SK-N-SH (cell line): ENCODE measurements around the gene EPB41L1.

Source experiments
- CTCF ChIP-seq: fragments of 200-600 bp; sonication (generic); IDR thresholded peaks from 2 replicates; pipeline ENCODE4 v1.6.1; 2017; ENCODE audit warnings: antibody characterized with exemption, mild to moderate bottlenecking, moderate library complexity
- RCOR1 ChIP-seq: fragments of 150-350 bp; IDR thresholded peaks from 2 replicates; pipeline ENCODE4 v1.6.1; 2017; ENCODE audit warnings: antibody characterized with exemption, low read length
- TAF1 ChIP-seq: IDR thresholded peaks from 2 replicates; pipeline ENCODE4 v1.6.1; 2012; ENCODE audit warnings: low read depth, mild to moderate bottlenecking, low read length, moderate library complexity, borderline replicate concordance
- USF2 ChIP-seq: fragments of 150-350 bp; IDR thresholded peaks from 2 replicates; pipeline ENCODE4 v1.6.1; 2017; ENCODE audit warnings: antibody characterized with exemption, low read length, low read depth, borderline replicate concordance

GRCh38 chr20:36225666-36226065, 71.1 kb downstream of the EPB41L1 start:
- TF ChIP-seq TAF1 (no peak), CTCF (no peak), RCOR1 (no peak), USF2 (no peak)
